Adrenal gland (tissue), 12 donors: ENCODE data around the gene CST5. TPM values are rescaled to one million over a fixed set of nuclear protein-coding genes. Genes with fewer than 3 reads are reported as not detected.
"Not testable (repeated sequence)": the region's sequence is repeated elsewhere in the genome, so short reads cannot be mapped to it uniquely, and the experiment has no call there.

ENCODE experiments used
- DNase-seq, 7 donors: peaks; one replicate each; pipeline ENCODE4 v3.0.0-alpha.2; 2019 to 2020
- H3K27ac ChIP-seq, 5 donors: fragments of 200-600 bp; sonication (generic) in 4 of 5; 1 replicate in 3 of 5; 2 replicates in 2 of 5; pipeline versions ENCODE4 v1.5.1 to v1.8.0; 2016 to 2020; ENCODE audit warnings: mild to moderate bottlenecking in 1 of 5
- H3K27me3 ChIP-seq: fragments of 200-600 bp; 2 replicates; pipeline ENCODE4 v1.8.0; 2021
- H3K36me3 ChIP-seq, 2 donors: fragments of 200-600 bp; replicated peaks in 1 of 2; 1 replicate in 1 of 2; 2 replicates in 1 of 2; pipeline versions ENCODE4 v1.5.1 to v1.8.0; 2018 to 2022
- H3K4me1 ChIP-seq, 2 donors: fragments of 200-600 bp; replicated peaks in 1 of 2; 1 replicate in 1 of 2; 2 replicates in 1 of 2; pipeline versions ENCODE4 v1.5.1 to v1.8.0; 2018 to 2021
- H3K4me3 ChIP-seq, 4 donors: fragments of 200-600 bp; sonication (generic) in 3 of 4; one replicate each; pipeline ENCODE4 v1.5.1; 2016 to 2018
- H3K9me3 ChIP-seq, 3 donors: fragments of 200-600 bp; sonication (generic) in 1 of 3; replicated peaks in 1 of 3; 1 replicate in 2 of 3; 2 replicates in 1 of 3; pipeline versions ENCODE4 v1.5.1 to v1.8.0; 2016 to 2021
- POLR2A ChIP-seq, 2 donors: fragments of 450-650 bp; IDR thresholded peaks; one replicate each; pipeline ENCODE4 v1.6.1; 2017; ENCODE audit warnings: antibody characterized with exemption in 2 of 2, mild to moderate bottlenecking in 2 of 2, moderate library complexity in 1 of 2
- WGBS, 4 donors: extraction: QIAGEN DNeasy Blood & Tissue Kit in 2 of 4; methylation state at CpG; one replicate each; pipeline versions ENCODE4 v1.1.5 to v1.1.7; 2013 to 2017; 5-methylcytosine and 5-hydroxymethylcytosine counted together
- intact Hi-C, 2 donors: fragments of 100-400 bp; cut with DNase I; formaldehyde crosslinking; loops; one replicate each; pipeline versions ENCODE4 v1.14.1 to v1.15.0; 2022 to 2023
- polyA plus RNA-seq, 3 donors: library from polyadenylated mRNA; stranded (reverse); fragments of 200-250 nt in 2 of 3; fragments of 350-450 nt in 1 of 3; fragmentation: Illumina TruSeq in 1 of 3; extraction: RNeasy Lipid Tissue Mini Kit (QIAGEN cat#74804) in 1 of 3; gene quantifications; one replicate each; pipeline ENCODE4 v1.2.3, GENCODE V29; 2013 to 2014
- total RNA-seq, 9 donors: library from RNA; depleted of rRNA in 4 of 9; stranded (reverse); fragments of >200 nt in 4 of 9; fragments of 120-200 nt in 1 of 9; fragmentation: NEBNext Ultra II Directional in 1 of 9; extraction: Animal tissue kit (Norgen Biotek cat#: 25700) in 1 of 9; gene quantifications; one replicate each; pipeline versions ENCODE4 v1.1.0 to v1.2.4, GENCODE V29; 2013 to 2023
- TF ChIP-seq, protein P1 (sequence below), 6 experiments: fragments of 450-650 bp in 4 of 6; fragments of 200-600 bp in 2 of 6; sonication (generic) in 1 of 6; IDR thresholded peaks; 1 replicate in 5 of 6; 2 replicates in 1 of 6; pipeline versions ENCODE4 v1.5.1 to v1.8.0; 2016 to 2021; ENCODE audit warnings: antibody characterized with exemption in 6 of 6, mild to moderate bottlenecking in 2 of 6, moderate library complexity in 1 of 6
- donor health status: healthy with polysubstance abuse.
- donor health status: Bipolar disorder and iron deficiency.
- donor health status: DM: yes; HTN: yes; CAD: no.
- donor health status: DM: no; HTN: no; CAD: no.
- donor health status: DM: no; HTN: no; CAD: no.
- donor health status: DM: yes; HTN: yes; CAD: no.

Gene CST5
- total and polyA plus RNA-seq, 12 donors = 0.35 to 8.2 (median 1.9) TPM; not detected in 3

DNA sequence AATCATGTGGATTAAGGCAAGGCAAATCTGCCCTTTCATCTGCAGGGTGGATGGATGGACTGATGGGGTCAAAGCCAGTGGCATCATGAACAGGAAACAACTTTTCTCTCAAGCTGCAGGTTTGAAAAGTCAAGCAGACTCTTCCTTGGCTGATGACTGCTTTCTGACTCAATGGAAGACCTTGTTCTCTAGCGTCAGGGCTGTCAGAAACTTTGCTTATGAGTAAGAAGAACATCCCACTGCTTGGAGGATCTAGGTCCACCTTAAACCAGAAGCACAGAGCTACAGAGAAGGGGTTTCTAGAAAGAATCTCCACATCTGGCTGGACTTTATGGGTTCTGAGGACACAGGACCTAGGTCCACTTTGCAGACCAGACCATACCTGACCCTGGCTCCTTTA is 36.3 kb upstream of the CST5 start:
- H3K27ac ChIP-seq = no peak overlapping the region
- no peaks in the 10 kb centered on the region for H3K9me3 ChIP-seq
- no peaks in the 10 kb centered on the region for H3K4me1 ChIP-seq
- 35 to 64% (median 45%) methylated on average over 1 of the region's 1 CpG for WGBS, 4 donors
- TF ChIP-seq POLR2A (IDR thresholded peaks at IDR 0.05) = no peak
- TF ChIP-seq, protein P1, sequence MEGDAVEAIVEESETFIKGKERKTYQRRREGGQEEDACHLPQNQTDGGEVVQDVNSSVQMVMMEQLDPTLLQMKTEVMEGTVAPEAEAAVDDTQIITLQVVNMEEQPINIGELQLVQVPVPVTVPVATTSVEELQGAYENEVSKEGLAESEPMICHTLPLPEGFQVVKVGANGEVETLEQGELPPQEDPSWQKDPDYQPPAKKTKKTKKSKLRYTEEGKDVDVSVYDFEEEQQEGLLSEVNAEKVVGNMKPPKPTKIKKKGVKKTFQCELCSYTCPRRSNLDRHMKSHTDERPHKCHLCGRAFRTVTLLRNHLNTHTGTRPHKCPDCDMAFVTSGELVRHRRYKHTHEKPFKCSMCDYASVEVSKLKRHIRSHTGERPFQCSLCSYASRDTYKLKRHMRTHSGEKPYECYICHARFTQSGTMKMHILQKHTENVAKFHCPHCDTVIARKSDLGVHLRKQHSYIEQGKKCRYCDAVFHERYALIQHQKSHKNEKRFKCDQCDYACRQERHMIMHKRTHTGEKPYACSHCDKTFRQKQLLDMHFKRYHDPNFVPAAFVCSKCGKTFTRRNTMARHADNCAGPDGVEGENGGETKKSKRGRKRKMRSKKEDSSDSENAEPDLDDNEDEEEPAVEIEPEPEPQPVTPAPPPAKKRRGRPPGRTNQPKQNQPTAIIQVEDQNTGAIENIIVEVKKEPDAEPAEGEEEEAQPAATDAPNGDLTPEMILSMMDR (IDR thresholded peaks at IDR 0.05) = no peak
- intact Hi-C loops = no loop called here
- no peaks in the 10 kb centered on the region for H3K27me3 ChIP-seq
- H3K4me3 ChIP-seq = no peak overlapping the region
- DNase-seq = no peak
- H3K36me3 ChIP-seq = no peaks in the 10 kb centered on the region

DNA sequence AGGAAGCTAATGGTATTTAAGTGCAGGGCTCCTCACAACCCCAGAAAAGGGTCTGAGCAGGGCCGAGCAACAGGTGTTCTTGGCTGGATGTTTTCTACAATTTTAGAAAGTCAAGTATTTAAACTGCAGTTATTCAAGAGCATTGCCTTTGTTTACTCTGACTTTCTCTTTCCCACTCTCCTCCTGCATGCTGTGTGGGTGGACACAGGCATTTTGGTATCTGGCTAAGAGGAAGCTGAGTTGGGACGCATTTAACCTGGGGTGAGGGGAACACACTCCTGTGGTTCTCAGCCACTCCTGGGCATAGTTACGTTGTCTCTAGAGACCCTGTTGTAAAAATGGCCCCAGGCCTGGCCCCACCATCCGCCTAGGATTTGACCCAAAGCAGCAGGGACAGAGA is 34.9 kb upstream of the CST5 start:
- DNase-seq, intact Hi-C loops: not testable (repeated sequence)

DNA sequence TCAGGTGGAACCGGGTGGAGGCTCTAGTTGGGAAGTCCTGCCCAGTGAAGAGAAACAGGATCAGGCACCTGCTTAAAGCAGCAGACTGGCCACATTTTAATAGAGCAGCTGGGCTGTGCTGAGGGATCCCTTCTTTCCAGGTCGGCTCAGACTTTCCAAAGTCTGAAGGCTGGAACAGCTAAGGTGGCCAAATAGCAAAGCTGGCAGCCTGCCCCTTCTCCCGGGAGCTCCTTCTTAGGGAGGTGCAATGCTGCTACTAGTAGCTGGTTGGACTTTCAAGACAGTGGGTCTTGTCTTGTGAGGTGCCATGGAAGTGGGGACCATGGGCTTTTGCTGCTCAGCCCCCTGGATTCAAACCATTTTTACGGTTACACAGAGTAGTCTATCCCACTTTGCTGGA is 30.7 kb upstream of the CST5 start:
- no peak for TF ChIP-seq POLR2A (IDR thresholded peaks at IDR 0.05)
- TF ChIP-seq, protein P1 (IDR thresholded peaks at IDR 0.05) = no peak
- H3K27ac ChIP-seq = no peak overlapping the region
- no peaks in the 10 kb centered on the region for H3K27me3 ChIP-seq
- intact Hi-C loops = no loop called here
- WGBS, 4 donors = 74 to 86% (median 79%) methylated on average over 2 to 4 of the region's 4 CpGs
- no peak for DNase-seq
- no peak overlapping the region for H3K4me3 ChIP-seq
- no peaks in the 10 kb centered on the region for H3K36me3 ChIP-seq
- H3K4me1 ChIP-seq = no peaks in the 10 kb centered on the region
- no peaks in the 10 kb centered on the region for H3K9me3 ChIP-seq

More for the DNA sequence above, 34.9 kb upstream of the CST5 start:
- not testable (repeated sequence) for H3K4me3 ChIP-seq, H3K9me3 ChIP-seq, H3K36me3 ChIP-seq, H3K27me3 ChIP-seq, H3K27ac ChIP-seq, H3K4me1 ChIP-seq
- 54 to 65% (median 55%) methylated on average over 4 of the region's 4 CpGs for WGBS, 4 donors

DNA sequence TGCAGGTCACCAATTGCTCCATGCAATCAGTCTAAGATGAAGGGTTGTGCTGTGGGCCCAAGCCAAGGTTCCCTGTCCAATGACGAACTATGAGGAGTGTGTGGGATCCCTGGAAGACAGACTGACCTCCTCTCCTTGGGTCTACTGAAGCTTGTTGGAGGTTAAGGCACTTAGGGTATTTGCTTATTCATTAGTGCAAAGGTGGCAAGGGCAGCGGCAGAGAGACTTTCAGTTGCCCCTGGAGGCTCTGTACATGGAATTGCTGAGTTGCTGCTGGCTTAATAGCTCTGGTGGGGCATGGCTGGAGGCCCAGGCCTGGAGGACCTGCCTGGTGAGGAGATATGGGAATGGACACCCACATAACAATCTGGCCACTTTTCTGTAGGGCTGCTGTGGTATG is 29.8 kb upstream of the CST5 start:
- no peak for DNase-seq

DNA sequence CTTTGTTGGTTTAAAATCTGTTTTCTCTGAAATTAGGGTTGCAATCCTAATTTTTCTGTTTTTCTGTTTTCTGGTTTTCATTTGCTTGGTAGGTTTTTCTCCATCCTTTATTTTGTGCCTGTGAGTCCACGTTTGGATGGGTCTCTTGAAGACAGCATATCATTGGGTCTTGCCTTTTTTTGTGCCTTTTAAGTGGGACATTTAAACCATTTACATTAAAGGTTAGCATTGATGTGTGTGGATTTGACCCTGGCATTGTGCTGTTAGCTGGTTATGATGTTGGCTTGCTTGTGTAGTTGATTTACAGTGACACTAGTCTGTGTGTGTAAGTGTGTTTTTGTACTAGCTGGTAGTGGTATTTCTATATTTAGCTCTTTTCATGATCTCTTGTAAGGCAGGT is 28.0 kb upstream of the CST5 start:
- TF ChIP-seq, protein P1 (IDR thresholded peaks at IDR 0.05) = no peak
- TF ChIP-seq POLR2A (IDR thresholded peaks at IDR 0.05) = no peak
- WGBS, 4 donors = 13 to 28% (median 20%) methylated on average over 1 of the region's 1 CpG
- DNase-seq = no peak
- Histone ChIP-seq H3K4me3 (no peak overlapping the region), H3K27me3 (no peaks in the 10 kb centered on the region), H3K4me1 (no peaks in the 10 kb centered on the region), H3K27ac (no peak overlapping the region), H3K9me3 (no peaks in the 10 kb centered on the region), H3K36me3 (no peaks in the 10 kb centered on the region)
- intact Hi-C loops = no loop called here

More for the DNA sequence above, 29.8 kb upstream of the CST5 start:
- Histone ChIP-seq H3K4me3 (no peak overlapping the region), H3K27me3 (no peaks in the 10 kb centered on the region), H3K4me1 (no peaks in the 10 kb centered on the region), H3K27ac (no peak overlapping the region), H3K9me3 (no peaks in the 10 kb centered on the region), H3K36me3 (no peaks in the 10 kb centered on the region)
- 81 to 87% (median 85%) methylated on average over 2 of the region's 2 CpGs for WGBS, 4 donors
- intact Hi-C loops = no loop called here
- TF ChIP-seq POLR2A (IDR thresholded peaks at IDR 0.05) = no peak
- TF ChIP-seq, protein P1 (IDR thresholded peaks at IDR 0.05) = no peak

DNA sequence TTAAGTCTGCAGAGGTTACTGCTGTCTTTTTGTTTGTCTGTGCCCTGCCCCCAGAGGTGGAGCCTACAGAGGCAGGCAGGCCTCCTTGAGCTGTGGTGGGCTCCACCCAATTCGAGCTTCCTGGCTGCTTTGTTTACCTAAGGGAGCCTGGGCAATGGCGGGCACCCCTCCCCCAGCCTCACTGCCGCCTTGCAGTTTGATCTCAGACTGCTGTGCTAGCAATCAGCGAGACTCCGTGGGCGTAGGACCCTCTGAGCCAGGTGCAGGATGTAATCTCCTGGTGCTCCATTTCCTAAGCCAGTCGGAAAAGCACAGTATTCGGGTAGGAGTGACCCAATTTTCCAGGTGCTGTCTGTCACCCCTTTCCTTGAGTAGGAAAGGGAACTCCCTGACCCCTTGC is 22.8 kb upstream of the CST5 start:
- H3K27me3 ChIP-seq, H3K4me3 ChIP-seq, DNase-seq, intact Hi-C loops, H3K36me3 ChIP-seq, H3K9me3 ChIP-seq, H3K4me1 ChIP-seq, H3K27ac ChIP-seq: not testable (repeated sequence)
- 46 to 73% (median 55%) methylated on average over 2 to 7 of the region's 8 CpGs for WGBS, 4 donors

DNA sequence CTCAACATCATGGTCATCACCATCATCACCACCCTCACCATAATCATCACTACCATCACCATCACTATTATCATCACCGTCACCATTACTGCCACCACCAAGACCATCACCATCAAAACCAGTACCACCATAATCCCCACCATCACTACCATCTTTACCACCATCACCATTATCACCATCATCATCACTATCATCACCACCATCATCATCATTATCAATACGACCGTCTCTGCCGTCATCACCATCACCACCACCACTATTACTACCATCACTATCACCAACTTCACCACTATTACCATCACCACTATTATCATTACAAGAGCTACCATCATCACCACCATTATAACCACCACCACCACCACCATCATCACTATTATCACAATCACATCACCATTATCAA is 11.3 kb upstream of the CST5 start:
- H3K9me3 ChIP-seq, H3K27ac ChIP-seq, H3K36me3 ChIP-seq, H3K27me3 ChIP-seq, H3K4me3 ChIP-seq, DNase-seq, H3K4me1 ChIP-seq, intact Hi-C loops: not testable (repeated sequence)
- 89 to 93% (median 90%) methylated on average over 4 of the region's 4 CpGs for WGBS, 4 donors
